T-helper 2 cell treated with Interferon-gamma antibody and Interleukin-4, amounts not matched to agents 100 ng/mL and 5 ng/mL, for 36 hours (primary cell): ENCODE measurements around the gene CABP2. TPM values are rescaled to one million over a fixed set of nuclear protein-coding genes. Genes with fewer than 3 reads are reported as not detected.
"Not testable (repeated sequence)": the region's sequence is repeated elsewhere in the genome, so short reads cannot be mapped to it uniquely, and the experiment has no call there.

Experiments used
- intact Hi-C: fragments of 100-400 bp; cut with micrococcal nuclease; formaldehyde crosslinking; loops from one replicate; pipeline ENCODE4 v1.15.1; 2023
- total RNA-seq: library from RNA; stranded (reverse); gene quantifications from 2 replicates; pipeline ENCODE4 v1.2.3, GENCODE V29; 2022

CABP2 gene
- total RNA-seq, 1 donor from 2014 or later = not detected

- intact Hi-C loops = no loop called here
Measured at GRCh38 chr11:67482275-67482826, 40.9 kb downstream of the CABP2 start.

- intact Hi-C loops = not testable (repeated sequence)
Measured at GRCh38 chr11:67477344-67478050, 45.7 kb downstream of the CABP2 start.

- intact Hi-C loops = not testable (repeated sequence)
Measured at GRCh38 chr11:67476692-67477091, 46.6 kb downstream of the CABP2 start.

- intact Hi-C loops = no loop called here
Measured at GRCh38 chr11:67472882-67473281, 50.4 kb downstream of the CABP2 start.

- intact Hi-C loops = no loop called here
Measured at GRCh38 chr11:67470337-67471002, 52.8 kb downstream of the CABP2 start.

GRCh38 chr11:67469508-67469811 is 53.8 kb downstream of the CABP2 start:
- intact Hi-C loops = loop anchor here (1.0 to 5.0 kb wide), 6 partner anchors 15 to 79 kb away; partner anchors contain the start of genes RAD9A and RPS6KB2

Other genes starting within 250 kb of the CABP2 start
- gene ANKRD13D, start 234.1 kb downstream of the CABP2 start, total RNA-seq = 188 and 192 TPM in 2 replicates
- gene SSH3, start 219.9 kb downstream of the CABP2 start, total RNA-seq = 9.7 and 14.2 TPM in 2 replicates
- 48.0 and 52.8 TPM in 2 replicates for gene POLD4, start 169.9 kb downstream of the CABP2 start, total RNA-seq
- gene CLCF1, start 149.8 kb downstream of the CABP2 start, total RNA-seq = 0.39 and 0.48 TPM in 2 replicates
- gene RAD9A, start 131.5 kb downstream of the CABP2 start, total RNA-seq = 44.8 and 51.7 TPM in 2 replicates
- 346 and 351 TPM in 2 replicates for gene PPP1CA, start 121.6 kb downstream of the CABP2 start, total RNA-seq
- 280 and 291 TPM in 2 replicates for gene TBC1D10C, start 119.4 kb downstream of the CABP2 start, total RNA-seq
- 0.14 and 0.86 TPM in 2 replicates for gene CARNS1, start 107.8 kb downstream of the CABP2 start, total RNA-seq
- 59.8 and 64.4 TPM in 2 replicates for gene RPS6KB2, start 95.0 kb downstream of the CABP2 start, total RNA-seq
- 308 and 324 TPM in 2 replicates for gene PTPRCAP, start 85.8 kb downstream of the CABP2 start, total RNA-seq
- 241 and 247 TPM in 2 replicates for gene CORO1B, start 80.0 kb downstream of the CABP2 start, total RNA-seq
- gene GPR152, start 70.7 kb downstream of the CABP2 start, total RNA-seq = not detected in 2 replicates
- 3.7 and 4.0 TPM in 2 replicates for gene CABP4, start 68.1 kb downstream of the CABP2 start, total RNA-seq
- gene TMEM134, start 54.2 kb downstream of the CABP2 start, total RNA-seq = 34.3 and 40.4 TPM in 2 replicates
- 150 and 157 TPM in 2 replicates for gene AIP, start 40.4 kb downstream of the CABP2 start, total RNA-seq
- 80.2 and 91.6 TPM in 2 replicates for gene PITPNM1, start 18.1 kb downstream of the CABP2 start, total RNA-seq
- 159 and 166 TPM in 2 replicates for gene CDK2AP2, start 15.3 kb downstream of the CABP2 start, total RNA-seq
- gene GSTP1, start 60.4 kb upstream of the CABP2 start, total RNA-seq = 278 and 289 TPM in 2 replicates
- 219 TPM in 2 replicates for gene NDUFV1, start 83.5 kb upstream of the CABP2 start, total RNA-seq
- gene NUDT8, start 106.5 kb upstream of the CABP2 start, total RNA-seq = 9.8 and 11.5 TPM in 2 replicates
- gene TBX10, start 116.3 kb upstream of the CABP2 start, total RNA-seq = not detected in 2 replicates
- gene ACY3, start 127.3 kb upstream of the CABP2 start, total RNA-seq = 0.68 and 0.80 TPM in 2 replicates
- not detected in 2 replicates for gene ALDH3B2, start 151.2 kb upstream of the CABP2 start, total RNA-seq